GM18909 (cell line): Measurements from ENCODE around the gene OR11L1.

Source experiments
- ATAC-seq: cut with Tn5 transposase; IDR thresholded peaks from one replicate; pipeline ENCODE4 v1.9.1; 2021; ENCODE audit warnings: mild to moderate bottlenecking; ENCODE audit not compliant: unreplicated experiment, poor library complexity

OR11L1 gene

DNA sequence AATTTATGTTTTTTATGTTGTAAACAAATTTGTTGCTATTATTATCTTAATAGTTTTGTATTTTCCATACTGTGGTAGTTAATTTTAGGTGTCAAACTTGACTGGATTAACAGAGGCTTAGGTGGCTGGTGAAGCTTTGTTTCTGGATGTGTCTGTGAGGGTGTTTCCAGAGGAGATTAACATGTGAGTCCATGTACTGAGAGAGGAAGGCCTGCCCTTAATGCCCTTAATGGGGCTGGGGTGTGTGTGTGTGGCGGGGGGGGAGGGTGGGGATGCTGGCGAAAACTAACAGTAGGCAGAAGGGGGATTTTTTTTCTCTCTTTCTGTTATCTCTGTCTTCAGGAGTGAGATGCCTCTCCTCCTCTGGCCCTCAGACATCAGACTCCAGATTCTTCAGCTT is 19.6 kb downstream of the OR11L1 start:
- ATAC-seq, result no peak

DNA sequence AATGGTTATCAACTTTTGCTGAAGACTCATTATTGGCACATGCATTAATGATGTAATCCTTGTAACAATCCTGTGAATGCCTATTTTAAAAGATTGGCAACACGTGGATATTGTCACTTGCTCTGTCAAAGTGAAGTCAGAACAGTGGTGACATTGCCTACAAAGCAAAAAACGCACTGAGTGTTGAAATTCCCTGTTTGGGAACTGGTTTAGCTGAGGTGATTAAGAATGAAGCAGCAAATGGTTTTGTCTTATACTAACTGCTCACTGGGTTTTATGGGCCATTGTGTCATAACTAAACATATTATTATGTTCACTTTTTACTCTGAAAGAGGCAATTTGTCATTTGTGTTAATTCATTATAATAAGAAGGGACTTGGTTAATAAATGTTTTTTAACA is 29.1 kb downstream of the OR11L1 start:
- ATAC-seq, result no peak

DNA sequence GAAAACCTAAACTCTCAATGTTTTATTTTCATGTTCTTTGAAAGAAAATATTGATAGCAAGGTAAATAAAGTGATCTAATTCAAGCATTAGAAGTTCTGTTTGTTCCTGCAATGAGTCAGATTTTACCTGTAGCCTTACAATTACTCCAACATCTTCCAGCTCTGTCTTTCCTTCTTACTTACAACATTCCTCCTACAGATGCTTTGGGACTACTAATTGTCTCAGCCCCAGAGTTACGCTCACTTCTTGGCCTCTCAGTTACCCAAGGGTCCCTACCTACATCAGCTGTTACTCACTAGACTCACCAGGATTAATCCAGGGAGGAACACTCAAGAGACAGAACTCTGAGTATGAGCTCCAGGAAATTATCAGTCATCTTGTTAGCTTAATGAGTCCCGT is 44.2 kb downstream of the OR11L1 start:
- no peak for ATAC-seq
